Stimulated activated CD4-positive, alpha-beta T cell treated with anti-CD3 and anti-CD28 coated beads, Interleukin-12 subunit alpha, Interleukin-12 subunit beta, amount 100 ng/mL, for 4 hours (primary cell): Measurements from ENCODE around the gene C1QL4.
"Not testable (repeated sequence)": the region's sequence is repeated elsewhere in the genome, so short reads cannot be mapped to it uniquely, and the experiment has no call there.

Source experiments
- DNase-seq: peaks from one replicate; pipeline ENCODE4 v3.0.0-alpha.2; 2020

C1QL4 gene

GRCh38 chr12:49297695-49298060, 39.3 kb downstream of the C1QL4 start:
- DNase-seq = no peak

GRCh38 chr12:49296836-49297694, 39.9 kb downstream of the C1QL4 start:
- peak; percentile 27 for DNase-seq

- DNase-seq = peak; percentile 60
Measured at GRCh38 chr12:49296034-49296835, 40.8 kb downstream of the C1QL4 start.

- no peak for DNase-seq
Measured at GRCh38 chr12:49295082-49295936, 41.7 kb downstream of the C1QL4 start, which contains the start of gene PRPH. TSS of gene PRPH (plus strand) at chr12:49295147. CDS start at chr12:49295201, 54 bp downstream.

- no peak for DNase-seq
Measured at GRCh38 chr12:49294804-49295081, 42.2 kb downstream of the C1QL4 start.

GRCh38 chr12:49294086-49294803, 42.7 kb downstream of the C1QL4 start:
- no peak for DNase-seq

- DNase-seq = no peak
Measured at GRCh38 chr12:49293056-49293956, 43.7 kb downstream of the C1QL4 start.

- DNase-seq = no peak
Measured at GRCh38 chr12:49292729-49293055, 44.3 kb downstream of the C1QL4 start.

GRCh38 chr12:49288922-49289555, 47.9 kb downstream of the C1QL4 start:
- no peak for DNase-seq

GRCh38 chr12:49288412-49288853, 48.6 kb downstream of the C1QL4 start:
- DNase-seq = peak; percentile 52

- DNase-seq = no peak
Measured at GRCh38 chr12:49287876-49288275, 49.1 kb downstream of the C1QL4 start.

GRCh38 chr12:49284672-49285071, 52.3 kb downstream of the C1QL4 start:
- DNase-seq = no peak

GRCh38 chr12:49283541-49284429, 53.2 kb downstream of the C1QL4 start:
- no peak for DNase-seq

GRCh38 chr12:49282740-49283375, 54.1 kb downstream of the C1QL4 start:
- DNase-seq = not testable (repeated sequence)
